ENCODE data around the gene LRRC41.

- TF ChIP-seq CTCF (IDR thresholded peaks at IDR 0.05) (no peak), ZFX (IDR thresholded peaks at IDR 0.05; ENCODE audit: borderline replicate concordance) (no peak)
Measured at GRCh38 chr1:46315669-46316403, 12.4 kb upstream of the LRRC41 start.
